SKM-1 (cell line): Measurements from ENCODE around the gene CAMKK1.
A peak's percentile ranks its signal among the peaks of the same experiment; 100 is the strongest.
"Not testable (repeated sequence)": the region's sequence is repeated elsewhere in the genome, so short reads cannot be mapped to it uniquely, and the experiment has no call there.

Experiments used
- DNase-seq: peaks from one replicate; lab custom pipeline; 2025; ENCODE audit not compliant: unreplicated experiment; lab: John Stamatoyannopoulos, UW

Gene CAMKK1

DNA sequence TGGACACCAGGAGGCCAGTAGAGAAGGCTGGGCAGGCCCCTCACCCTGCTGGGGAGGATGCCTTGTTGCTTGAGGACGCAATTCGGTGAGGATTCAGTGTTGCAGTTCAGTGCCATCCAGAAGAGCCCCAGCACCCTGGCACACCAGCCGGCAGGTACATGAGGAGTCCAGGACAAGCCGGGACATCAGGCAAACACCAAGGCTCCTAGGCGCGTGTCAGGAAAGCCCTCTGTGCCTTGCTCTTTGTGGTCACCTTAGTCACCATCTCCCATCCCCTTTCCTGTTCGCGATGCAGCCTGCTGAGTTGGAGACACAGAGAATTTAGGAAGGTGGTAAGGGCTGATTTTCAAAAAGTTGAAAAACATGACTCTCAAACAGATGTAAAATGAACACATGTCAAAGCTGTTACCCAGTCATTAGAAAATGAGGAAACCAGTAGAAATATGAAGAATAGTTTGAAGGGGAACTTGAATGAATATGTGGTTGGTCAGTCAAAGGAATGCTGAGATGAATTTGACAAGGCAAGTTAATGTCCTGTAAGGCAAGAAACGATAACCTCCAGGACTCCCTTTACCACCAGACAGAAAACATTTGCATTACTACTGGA lies 44.5 kb downstream of the CAMKK1 start:
- no peak for DNase-seq

DNA sequence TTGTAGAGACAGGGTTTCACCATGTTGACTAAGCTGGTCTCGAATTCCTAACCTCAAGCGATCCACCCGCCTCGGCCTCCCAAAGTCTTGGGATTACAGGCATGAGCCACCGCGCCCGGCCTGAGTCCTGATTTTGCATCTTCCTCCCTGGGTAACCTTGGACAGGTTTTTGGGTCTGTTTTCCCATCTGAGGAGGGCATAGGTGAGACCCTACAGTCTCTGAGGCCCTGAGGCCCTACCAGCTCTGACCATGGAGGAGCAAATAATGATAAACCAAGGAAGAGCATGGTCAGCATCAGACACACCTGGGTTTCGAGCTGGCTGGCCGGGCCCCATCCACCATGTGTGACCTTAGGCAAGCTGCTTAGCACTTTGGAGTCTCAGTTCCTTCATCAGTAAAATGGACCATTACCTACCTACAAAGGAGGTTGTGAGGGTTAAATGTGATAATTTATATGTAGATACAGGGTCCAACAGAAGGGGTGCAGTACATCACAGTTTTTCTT lies 45.6 kb downstream of the CAMKK1 start:
- no peak for DNase-seq

DNA sequence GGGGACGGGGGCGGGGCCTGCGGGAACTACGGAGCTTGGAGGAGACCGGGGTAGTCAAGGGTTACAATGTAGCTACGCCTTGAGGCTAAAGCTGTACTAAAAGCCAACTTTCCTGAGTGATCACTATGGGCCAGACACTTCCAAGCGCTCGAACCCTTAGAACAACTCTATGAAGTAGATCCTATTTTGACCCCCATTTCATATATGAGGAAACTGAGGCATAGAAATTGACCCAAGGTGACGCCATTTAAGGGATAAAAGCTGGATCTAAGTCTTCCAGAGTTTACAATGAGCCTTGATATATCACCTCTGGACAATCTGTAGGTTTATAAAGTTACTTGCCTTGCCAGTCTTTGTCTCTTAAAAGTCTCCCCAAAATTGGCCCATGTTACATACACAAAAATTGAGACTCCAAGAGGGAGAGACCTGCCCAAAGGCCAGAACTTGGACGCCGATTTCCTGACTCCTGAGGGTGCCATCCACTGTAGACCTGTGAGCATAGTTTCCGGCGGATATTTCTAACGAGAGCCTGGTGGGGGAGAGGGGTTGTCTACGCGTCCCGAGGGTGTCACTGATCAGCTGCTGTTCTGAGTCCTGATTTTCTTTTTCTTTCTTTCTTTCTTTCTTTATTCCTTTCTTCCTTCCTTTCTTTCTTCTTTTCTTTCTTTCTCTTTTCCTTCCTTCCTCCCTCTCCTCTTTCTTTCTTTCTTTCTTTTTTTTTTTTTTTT lies 46.3 kb downstream of the CAMKK1 start:
- DNase-seq, result no peak

DNA sequence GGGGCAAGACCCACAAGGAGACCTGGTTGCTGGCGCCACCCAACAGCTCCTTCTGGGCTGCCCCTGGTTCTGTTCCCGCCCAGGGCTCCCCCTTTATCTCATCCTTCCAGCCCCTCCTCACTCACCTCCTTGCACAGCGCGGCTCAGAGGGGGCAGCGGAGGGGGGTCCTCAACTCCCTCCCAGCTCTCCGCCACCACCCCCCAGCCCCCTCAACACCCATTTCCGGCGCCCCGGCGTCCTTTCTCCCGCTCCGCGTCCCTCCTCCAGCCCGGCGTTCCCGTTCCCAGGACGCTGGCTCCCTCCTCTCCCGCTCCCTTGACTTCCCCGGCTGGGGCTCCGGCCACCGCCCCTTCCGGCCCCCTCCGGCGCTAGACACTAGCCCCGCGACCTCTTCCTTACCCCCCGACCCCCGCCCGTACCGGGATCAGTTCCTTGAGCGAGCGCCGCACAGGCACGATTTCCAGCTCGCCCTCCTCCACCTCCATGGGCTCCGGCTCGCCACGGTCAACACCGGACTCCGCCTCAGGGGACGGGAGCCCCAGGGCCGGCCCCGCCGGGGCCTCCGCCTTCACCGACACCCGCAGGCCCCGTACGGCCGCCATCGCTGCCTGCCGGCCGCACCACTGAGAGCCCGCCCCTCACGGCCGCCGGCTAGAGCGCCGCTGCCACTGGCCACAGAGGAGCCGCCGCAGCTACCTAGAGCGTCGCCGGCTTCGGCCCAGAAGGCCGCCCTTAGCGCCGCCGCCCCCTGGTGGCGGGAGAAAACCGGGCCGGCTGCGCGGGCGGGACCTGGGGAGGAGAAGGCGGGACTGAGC lies 47.0 kb downstream of the CAMKK1 start, which contains the start of gene NCBP3:
NCBP3 (minus strand) TSS at position 626 of the 816 bp plus-strand sequence; CDS start at position 603, 23 bp downstream.
- peak; percentile 39 for DNase-seq

DNA sequence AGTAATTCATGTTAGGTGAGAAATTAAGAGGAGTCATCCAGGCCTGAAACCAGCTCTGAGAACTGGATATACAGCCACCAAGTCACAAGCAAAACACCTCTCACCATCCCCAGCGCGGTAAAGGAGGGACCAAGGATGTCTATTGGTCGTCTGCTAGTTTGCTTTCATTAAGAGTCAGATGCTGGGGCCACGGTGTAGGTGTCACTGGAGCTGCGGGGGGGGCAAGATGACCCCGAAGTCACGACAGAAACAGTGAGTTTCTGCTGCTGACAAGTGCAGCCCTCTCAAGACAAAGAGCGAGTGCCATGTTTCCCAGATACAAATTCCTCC lies 47.6 kb downstream of the CAMKK1 start:
- no peak for DNase-seq

DNA sequence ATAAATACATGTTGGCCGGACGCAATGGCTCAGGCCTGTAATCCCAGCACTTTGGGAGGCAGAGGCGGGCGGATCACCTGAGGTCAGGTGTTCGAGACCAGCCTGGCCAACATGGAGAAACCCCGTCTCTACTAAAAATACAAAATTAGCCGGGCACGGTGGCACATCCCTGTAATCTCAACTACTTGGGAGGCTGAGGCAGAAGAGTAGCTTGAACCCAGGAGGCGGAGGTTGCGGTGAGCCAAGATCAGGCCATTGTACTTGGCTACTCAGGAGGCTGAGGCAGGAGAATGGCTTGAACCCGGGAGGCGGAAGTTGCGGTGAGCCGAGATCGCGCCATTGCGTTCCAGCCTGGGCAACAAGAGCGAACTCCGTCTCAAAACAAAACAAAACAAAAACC lies 48.3 kb downstream of the CAMKK1 start:
- not testable (repeated sequence) for DNase-seq

DNA sequence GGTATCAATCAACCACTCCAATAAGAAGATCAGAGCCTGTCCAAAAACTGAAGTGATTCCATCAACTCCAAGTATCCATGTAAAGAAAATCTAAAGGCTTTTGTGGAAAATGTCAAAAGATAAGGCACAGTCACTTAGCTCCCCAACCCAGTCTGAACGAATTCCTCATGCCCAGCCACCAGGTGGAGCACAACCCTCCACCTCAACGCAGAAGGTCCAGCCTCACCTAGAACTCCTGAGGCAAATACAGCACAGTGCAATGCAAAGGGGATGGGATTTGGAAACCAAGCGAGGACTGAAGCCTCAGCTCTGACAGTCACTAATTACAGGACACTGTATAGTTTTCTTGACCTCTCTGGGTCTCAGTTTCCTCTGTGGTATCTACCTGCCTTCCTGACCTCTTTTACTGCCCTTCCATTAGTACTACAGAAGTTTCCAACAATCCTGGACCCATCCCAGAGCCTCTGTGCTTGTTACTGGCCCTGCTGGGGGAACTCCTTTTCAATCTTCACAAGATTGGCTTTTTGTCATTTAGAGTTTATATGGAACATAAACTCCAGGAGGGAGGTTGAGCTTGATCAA lies 48.8 kb downstream of the CAMKK1 start:
- no peak for DNase-seq

DNA sequence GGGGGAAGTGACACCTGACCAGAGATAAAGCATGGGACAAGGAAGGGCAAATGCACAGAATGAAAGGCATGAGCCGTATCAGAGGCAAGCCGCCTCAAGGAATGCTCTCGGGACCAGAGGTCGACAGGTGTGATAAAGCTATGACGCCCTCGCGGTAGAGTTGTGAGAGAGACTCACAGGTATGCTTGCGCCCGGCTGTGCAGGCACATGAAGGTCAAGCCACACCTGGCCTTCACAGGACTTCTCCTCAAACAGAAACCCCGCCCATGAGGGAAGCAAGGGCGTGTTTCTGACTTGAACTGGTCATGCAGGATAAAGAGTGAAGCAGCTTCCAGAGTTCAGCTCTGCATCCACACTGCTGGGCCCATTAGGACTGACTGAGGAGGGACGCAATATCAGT lies 54.6 kb downstream of the CAMKK1 start:
- no peak for DNase-seq

DNA sequence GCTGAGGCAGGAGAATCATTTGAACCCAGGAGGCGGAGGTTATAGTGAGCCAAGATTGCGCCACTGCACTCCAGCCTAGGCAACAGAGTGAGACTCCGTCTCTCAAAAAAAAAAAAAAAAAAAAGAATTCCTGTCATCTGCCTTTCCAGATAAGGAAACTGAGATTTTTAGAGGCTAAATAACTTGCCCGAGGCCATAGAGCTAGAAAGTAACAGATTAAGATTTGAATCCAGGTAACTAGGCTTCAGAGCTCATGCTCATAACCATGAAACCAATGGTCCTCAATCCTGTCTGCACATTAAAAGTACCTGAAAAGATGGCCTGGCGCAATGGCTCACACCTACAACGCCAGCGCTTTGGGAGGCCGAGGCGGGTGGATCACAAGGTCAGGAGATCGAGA lies 56.3 kb downstream of the CAMKK1 start:
- DNase-seq, result no peak

DNA sequence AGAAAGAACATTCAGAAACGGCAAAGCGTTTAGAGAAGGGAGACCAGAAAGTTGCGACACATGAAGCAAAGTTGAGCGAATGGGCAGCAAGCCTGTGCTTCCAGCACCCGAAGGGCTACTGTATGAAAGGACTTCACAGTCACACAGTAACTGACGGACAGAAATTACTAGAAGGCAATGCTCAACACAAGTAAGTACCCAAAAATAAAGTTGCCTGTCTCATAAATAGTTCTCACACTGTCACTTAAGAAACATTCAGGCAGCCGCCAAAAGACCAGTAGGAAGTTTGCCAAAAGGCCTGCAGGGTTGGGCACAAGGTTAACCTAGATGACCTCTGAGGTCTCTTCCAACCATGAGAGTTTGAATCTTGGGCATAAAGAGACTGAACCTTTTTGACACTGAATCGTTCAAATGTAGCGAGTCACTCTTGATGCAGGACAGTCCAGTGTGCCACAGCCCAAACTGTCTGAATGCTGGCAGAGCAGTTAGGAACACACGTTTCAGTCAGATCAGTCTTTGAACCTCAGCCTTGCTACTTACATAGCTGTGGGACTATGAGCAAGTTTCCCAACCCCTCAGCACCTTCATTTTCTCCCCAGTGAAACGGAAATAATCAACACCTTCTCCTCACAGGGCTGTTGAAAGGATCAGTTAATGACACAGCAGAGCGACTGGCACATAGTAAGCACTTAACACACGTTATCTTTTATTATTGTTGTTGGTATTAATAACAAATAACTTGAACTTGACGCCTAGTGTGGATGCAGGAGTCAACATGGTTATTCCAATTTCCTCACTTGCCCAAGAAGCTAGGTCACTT lies 57.2 kb downstream of the CAMKK1 start:
- DNase-seq, result no peak

DNA sequence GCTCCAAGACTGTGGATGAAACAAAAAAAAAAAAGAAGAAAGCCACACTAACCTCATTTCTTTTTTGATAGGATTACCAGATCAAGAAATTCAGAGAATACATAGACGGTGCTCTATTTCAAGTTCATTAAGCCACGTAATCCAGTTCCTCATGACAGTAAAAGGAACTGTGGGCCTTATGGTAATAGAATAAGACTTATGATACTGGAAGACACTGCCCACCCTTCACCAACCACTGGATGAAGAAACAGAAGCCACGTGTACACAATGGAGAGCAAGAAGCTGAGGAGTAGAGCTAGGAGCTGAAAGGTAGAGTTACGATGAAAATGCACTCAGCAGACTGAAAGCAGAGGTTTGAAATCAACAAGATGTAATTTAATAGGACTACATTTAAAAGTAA lies 58.0 kb downstream of the CAMKK1 start:
- DNase-seq, result no peak

DNA sequence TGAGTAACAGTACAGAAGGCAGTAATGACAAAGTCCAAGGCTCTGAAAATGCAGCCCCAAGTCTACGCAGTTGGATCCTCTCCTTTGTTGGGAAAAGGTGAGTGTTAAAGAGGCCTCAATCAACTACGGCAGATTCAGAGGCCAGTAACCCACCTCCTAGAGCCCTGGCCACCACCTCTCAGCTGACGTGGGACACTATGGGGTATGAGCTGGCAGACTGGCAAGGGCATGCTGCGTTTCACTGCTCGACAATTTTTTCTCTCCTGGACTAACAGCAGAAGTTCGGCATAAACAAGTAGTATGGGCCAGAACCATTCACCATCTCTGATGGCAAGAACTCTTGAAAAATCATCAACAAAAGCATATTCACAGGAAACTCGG lies 64.0 kb downstream of the CAMKK1 start:
- no peak for DNase-seq

DNA sequence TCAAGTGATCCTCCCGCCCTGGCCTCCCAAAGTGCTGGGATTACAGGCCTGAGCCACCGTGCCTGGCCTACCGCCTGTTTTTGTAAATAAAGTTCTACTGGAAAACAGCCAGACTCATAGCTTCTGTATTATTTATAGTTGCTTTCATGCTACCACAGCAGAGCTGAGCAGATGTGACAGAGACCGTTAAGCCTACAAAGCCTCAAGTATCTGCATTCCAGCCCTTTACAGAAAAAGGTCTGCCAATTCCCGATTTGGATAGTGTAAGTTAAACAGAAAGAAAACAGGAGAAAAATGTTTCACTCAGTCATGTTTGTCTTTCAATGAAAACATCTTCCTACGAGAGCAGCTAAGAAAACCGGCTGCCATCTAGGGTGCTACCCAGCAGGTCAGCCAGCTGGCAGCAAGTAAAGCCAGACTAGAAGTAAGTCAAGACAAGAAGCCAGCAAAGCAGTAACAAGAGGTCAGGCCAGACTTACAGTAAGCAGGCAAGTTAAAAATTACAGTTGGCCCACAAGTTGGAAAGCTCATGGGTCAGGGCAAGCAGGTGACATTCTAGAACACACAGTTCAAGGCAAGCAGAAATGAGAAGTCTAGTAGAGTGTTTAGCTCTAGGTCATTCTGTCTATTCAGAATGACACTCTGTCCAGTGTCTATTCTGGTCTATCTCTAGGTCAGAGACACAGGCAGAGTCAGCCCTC lies 64.6 kb downstream of the CAMKK1 start:
- DNase-seq, result no peak

DNA sequence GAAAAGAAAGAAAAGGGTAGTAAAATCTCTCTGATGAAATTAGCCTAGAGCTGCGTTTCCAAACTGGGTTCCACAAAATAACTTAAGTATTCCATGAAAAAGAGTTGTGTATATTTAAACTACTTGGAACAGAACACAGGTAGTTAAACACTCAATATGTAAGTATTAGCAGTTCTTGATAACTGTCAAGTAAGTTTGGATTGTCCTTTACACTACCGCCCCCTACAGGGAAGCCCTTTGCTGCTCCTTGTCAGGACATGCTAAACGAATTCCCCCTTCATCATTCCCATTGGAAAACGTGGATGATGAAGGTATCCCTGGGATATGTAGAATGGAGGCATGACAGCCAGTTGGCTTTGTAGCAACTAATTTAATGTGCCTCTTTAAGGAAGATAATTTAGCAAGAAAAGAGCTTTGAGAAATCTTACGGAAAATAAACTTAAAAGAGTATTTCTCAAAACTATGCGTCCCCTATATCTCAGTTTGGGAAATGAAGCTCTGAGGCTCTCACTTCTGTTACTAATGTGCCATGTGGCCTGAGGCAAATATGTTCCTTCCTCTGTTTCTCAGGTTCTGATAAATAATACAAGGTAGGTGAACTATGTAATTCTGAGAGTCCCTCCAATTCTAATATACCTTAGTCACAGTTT lies 65.6 kb downstream of the CAMKK1 start:
- no peak for DNase-seq

DNA sequence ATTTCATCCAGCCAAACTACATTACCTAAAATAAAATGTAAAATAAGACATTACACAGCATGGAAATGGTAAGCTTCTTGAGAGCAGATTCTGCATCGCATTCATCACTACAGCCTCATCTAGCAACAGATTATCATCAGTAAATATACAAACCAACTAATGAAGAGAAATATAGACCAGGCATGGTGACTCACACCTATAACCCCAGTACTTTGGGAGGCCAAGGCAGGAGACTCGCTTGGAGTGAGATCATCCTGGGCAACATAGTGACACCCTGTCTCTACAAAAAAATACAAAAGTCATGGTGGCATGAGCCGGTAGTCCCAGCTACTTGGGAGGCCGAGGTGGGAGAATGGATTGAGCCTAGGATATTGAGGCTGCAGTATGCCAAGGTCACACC lies 66.7 kb downstream of the CAMKK1 start:
- DNase-seq, result no peak

DNA sequence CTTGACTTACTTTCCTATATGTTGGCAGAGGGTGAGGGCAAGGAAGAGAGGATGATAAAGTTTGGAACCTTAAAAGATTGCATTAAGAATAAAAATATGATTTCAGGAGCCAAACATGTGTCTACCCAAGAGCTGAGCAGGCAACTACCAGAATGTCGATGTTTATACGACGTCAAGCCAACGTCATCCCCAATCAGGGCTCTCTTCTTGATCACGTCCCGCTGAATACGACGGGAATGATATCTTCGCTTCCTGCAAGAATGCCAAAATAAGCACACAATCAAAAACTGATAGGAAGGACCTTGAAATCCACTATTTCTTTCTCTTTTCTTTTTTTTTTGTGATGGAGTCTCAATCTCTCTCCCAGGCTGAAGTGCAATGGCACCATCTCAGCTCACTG lies 71.8 kb downstream of the CAMKK1 start:
- DNase-seq, result no peak

DNA sequence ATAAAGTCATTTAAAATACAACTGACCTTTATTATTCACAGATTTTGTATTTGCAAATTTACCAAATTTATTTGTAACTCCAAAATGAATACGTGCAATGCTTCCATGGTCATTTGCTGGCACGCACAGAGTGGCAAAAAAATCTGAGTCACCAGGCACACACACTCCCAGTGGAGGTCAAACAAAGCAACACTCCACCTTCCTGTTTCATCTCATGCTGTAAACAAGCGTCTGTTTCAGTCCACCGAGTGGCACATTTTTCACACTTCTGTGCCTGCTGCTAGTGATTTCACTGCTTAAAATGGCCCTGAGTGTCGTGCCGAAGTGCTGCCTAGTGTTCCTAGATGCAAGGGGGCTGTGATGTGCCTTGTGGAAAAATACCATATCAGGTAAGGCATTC lies 74.1 kb downstream of the CAMKK1 start:
- DNase-seq, result no peak

DNA sequence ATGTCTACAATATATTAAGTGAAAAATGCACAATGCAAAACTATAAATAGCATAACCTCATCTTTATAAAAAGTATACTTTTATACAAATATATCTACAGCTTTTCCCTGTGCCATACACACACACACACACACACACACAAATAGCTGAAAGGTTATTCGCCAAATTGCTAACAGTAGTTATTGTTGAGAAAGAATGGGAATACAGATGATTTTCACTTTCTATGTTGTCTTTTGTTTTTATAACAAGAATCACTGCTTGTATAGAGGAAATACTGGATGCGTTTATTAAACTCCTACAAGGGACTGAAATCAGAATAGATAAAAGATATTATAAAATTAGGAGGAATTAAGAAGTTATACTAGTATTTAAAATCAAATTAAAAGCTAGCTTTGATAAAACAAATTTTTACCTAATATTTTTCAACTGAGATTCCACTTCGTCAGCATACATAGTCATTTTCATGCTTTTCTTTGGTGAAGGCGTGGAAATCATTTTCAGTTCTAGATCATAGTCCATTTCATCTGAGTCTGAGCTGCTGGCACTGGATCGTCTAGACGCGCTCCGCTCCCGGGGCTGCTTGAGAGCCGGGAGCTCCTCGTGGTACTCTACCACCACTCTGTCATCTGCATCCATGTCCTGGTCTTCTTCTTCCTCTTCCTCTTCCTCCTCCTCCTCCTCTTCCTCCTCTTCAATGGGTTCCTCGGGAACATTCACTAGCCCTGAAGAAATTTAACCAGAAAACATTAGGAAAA lies 74.8 kb downstream of the CAMKK1 start:
- DNase-seq, result no peak

DNA sequence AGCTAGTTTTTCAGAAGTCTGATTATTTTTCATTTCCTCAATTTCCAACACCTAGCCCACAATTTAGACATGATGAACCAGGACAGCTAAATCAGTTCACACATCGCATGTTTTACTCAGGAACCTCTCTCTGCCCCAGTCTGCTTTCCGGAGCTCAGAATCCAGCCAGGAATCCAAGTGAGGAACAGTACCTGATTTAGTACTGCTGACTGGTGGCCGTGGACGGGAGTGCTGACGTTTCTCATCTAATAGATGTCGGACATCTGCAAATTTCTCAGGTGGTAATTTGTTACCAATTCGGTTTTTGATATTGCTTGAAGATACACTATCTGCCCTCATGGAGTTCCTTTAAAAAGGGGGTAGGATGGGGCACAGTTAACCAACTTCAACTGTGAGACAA lies 76.9 kb downstream of the CAMKK1 start:
- no peak for DNase-seq
